Mucosa of descending colon (tissue), 3 donors: ENCODE data around the gene PIP4K2A. TPM values are rescaled to one million over a fixed set of nuclear protein-coding genes. Genes with fewer than 3 reads are reported as not detected.
A peak's percentile ranks its signal among the peaks of the same experiment; 100 is the strongest.

Source experiments
- ATAC-seq: fragments of 200-7000 bp; cut with Tn5 transposase; one replicate; pipeline ENCODE4 v1.9.1; 2020; ENCODE audit warnings: mild to moderate bottlenecking, moderate library complexity
- DNase-seq, 3 donors: peaks; one replicate each; pipeline ENCODE4 v3.0.0-alpha.2; 2020
- H3K36me3 ChIP-seq: fragments of 200-600 bp; one replicate; pipeline ENCODE4 v1.8.0; 2021; ENCODE audit warnings: low read depth, mild to moderate bottlenecking
- H3K4me1 ChIP-seq: fragments of 200-600 bp; one replicate; pipeline ENCODE4 v1.8.0; 2021; ENCODE audit warnings: low read depth, mild to moderate bottlenecking
- H3K4me3 ChIP-seq: fragments of 200-600 bp; one replicate; pipeline ENCODE4 v1.8.0; 2021; ENCODE audit warnings: mild to moderate bottlenecking
- H3K9me3 ChIP-seq: fragments of 200-600 bp; one replicate; pipeline ENCODE4 v1.8.0; 2021; ENCODE audit warnings: mild to moderate bottlenecking
- intact Hi-C, 2 donors: fragments of 100-400 bp; cut with DNase I in 1 of 2; cut with micrococcal nuclease in 1 of 2; formaldehyde crosslinking; loops; one replicate each; pipeline versions ENCODE4 v1.11.0 to v1.11.1; 2022; cut with DNase I, micrococcal nuclease
- total RNA-seq, 3 donors: library from RNA; stranded (reverse); fragmentation: NEBNext Ultra II Directional in 2 of 3; extraction: Animal tissue kit (Norgen Biotek cat#: 25700) in 2 of 3; gene quantifications; one replicate each; pipeline versions ENCODE4 v1.2.1 to v1.2.4, GENCODE V29; 2021 to 2023
- TF ChIP-seq, protein P1 (sequence below): fragments of 200-600 bp; IDR thresholded peaks from one replicate; pipeline ENCODE4 v1.8.0; 2022; ENCODE audit warnings: antibody characterized with exemption, mild to moderate bottlenecking
- donor health status: DM: no; HTN: no; CAD: no; lungs with moderate emphysema.
- donor health status: DM: no; HTN: no; CAD: no.
- donor health status: DM: no; HTN: yes; CAD: no.

PIP4K2A gene
- total RNA-seq, 3 donors from 2014 or later: 17.2 to 29.4 (median 21.2) TPM

DNA sequence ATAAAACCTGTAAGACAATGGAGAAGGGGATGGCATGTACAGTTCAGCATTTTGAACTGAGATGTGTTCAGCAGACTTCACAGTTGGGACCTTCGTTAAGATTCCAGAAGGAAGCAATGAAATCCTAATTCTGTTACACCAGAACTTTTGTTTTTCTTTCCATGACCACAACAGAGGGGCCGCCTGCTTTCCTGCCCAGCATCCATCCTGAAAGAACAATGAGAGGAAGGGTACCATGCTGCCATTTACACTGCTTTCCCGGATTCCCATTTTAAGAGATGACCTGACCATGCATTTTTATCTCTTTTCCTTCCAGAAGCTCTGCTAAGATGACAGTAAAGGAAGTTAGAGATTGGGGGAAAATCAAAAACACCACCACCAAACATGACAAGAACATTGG is 92.7 kb downstream of the PIP4K2A start:
- Histone ChIP-seq H3K36me3 (no peaks in the 10 kb centered on the region), H3K4me3 (no peak overlapping the region), H3K4me1 (peaks cover 6% of the 10 kb centered on the region), H3K9me3 (no peaks in the 10 kb centered on the region)
- intact Hi-C loops: no loop called here
- TF ChIP-seq, protein P1, sequence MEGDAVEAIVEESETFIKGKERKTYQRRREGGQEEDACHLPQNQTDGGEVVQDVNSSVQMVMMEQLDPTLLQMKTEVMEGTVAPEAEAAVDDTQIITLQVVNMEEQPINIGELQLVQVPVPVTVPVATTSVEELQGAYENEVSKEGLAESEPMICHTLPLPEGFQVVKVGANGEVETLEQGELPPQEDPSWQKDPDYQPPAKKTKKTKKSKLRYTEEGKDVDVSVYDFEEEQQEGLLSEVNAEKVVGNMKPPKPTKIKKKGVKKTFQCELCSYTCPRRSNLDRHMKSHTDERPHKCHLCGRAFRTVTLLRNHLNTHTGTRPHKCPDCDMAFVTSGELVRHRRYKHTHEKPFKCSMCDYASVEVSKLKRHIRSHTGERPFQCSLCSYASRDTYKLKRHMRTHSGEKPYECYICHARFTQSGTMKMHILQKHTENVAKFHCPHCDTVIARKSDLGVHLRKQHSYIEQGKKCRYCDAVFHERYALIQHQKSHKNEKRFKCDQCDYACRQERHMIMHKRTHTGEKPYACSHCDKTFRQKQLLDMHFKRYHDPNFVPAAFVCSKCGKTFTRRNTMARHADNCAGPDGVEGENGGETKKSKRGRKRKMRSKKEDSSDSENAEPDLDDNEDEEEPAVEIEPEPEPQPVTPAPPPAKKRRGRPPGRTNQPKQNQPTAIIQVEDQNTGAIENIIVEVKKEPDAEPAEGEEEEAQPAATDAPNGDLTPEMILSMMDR: no peak
- ATAC-seq (no peak), DNase-seq (no peak)

DNA sequence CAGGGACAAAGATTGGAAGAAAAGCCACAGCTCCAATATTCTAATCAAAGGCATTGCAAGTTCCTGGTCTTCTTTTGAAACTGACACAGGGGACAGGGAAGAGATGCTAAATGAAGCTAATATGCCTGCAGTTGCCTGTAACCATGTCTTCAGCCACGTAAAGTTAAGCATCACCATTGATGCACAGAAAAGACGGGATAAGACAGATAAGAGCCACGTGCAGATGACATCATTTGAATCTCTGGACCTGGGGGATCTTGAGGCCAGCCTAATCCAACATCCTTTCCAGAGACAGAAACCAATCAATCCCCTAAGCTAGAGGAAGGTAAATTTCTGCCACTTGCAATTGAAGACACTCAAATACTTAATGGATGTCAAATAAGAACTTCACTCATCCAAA is 93.4 kb downstream of the PIP4K2A start:
- H3K4me3 ChIP-seq: no peak overlapping the region
- TF ChIP-seq, protein P1: no peak
- no peak for DNase-seq
- H3K4me1 ChIP-seq: peaks cover 12% of the 10 kb centered on the region
- ATAC-seq: no peak
- intact Hi-C loops: no loop called here
- no peaks in the 10 kb centered on the region for H3K36me3 ChIP-seq
- H3K9me3 ChIP-seq: no peaks in the 10 kb centered on the region

DNA sequence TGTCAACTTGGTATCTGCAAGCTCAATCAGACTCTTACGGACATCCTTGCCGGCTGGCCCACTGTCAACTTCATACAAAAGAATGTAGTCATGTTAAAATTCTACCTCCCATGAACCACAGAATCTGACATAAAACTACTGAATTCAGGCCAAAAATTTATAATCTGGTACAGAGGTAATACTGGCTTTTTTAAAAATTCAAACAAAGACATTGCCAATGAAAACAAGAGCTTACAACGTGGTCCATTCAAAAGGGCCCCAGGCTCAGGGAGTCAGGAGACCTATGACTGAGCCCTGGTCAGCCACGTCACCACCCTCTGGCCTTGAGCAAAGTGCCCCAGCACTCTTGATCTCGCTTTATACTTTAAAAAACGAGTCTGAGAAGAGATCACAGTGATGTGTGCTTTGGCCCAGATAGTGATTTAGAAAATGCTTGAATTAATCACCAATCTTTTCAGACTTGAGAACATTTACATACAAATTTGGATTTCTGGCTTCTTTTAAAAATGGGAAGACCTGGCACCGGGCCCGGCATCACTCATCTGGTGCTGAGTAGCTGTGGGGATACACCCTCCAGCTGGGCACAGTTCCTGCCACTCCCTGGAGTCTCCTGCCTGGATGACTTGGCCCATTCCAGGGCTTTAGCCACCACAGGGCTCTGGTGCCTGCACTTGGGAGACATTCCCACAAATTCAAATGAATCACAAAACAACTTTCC is 94.1 kb downstream of the PIP4K2A start:
- Histone ChIP-seq H3K9me3 (no peaks in the 10 kb centered on the region), H3K4me3 (no peak overlapping the region), H3K4me1 (peaks cover 13% of the 10 kb centered on the region), H3K36me3 (no peaks in the 10 kb centered on the region)
- TF ChIP-seq, protein P1: no peak
- DNase-seq: peak in 2 of 3 donors; percentile 40 to 68
- peak; percentile 40 for ATAC-seq
- intact Hi-C loops: no loop called here

DNA sequence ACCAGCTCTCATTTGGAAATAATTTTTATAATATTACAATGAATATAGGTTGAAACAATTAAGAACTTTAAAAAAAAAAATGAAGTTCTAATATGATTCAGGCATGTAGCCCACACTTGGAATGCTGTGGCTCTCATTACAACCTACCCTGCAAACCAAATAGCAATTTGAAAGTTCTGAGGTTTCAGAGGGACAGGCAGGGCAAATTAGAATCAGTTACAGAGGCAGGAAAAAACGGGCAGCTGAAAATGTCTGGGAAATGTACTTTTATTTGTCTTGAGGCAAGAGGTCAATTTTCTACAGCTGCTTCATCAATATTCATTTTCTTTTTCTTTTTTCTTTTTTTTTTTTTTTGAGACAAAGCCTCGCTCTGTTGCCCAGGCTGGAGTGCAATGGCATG is 95.3 kb downstream of the PIP4K2A start:
- TF ChIP-seq, protein P1: no peak
- Histone ChIP-seq H3K36me3 (no peaks in the 10 kb centered on the region), H3K4me3 (no peak overlapping the region), H3K4me1 (peaks cover 13% of the 10 kb centered on the region), H3K9me3 (no peaks in the 10 kb centered on the region)
- no peak for ATAC-seq
- no peak for DNase-seq
- intact Hi-C loops: no loop called here

DNA sequence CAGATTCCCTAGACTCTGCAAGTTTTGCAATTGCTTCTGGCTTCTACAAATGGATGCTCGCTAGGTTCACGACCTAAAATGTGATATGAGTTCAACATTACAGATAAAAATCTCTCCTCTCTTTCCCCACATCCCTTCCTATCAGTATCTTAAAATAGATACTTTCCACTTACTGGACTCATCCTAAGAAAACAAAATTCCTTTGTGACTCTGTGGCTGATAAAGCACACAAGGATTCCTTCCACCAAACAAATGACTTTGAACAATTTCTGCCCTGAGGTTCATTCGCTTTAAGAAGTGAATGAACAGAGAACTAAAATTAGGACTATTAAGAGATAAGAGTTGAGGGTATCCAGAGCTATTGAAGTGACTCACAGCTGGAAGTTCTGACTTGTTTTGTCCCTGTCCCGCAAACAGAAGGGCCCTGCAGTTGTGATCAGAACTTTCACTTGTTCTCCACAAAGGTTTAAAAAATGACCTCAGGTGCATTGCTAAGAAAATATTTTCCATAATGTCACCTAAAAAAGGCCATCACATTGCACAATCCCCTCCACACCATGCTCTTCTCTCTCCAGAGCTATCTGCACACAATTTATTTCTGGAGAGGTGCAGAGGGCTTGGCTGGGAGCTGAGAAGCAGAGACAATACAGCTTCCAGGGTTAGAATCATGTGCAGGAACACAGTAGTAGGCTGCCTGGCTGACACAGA is 96.1 kb downstream of the PIP4K2A start:
- intact Hi-C loops: no loop called here
- TF ChIP-seq, protein P1: no peak
- Histone ChIP-seq H3K4me3 (no peak overlapping the region), H3K36me3 (no peaks in the 10 kb centered on the region), H3K4me1 (peaks cover 13% of the 10 kb centered on the region), H3K9me3 (no peaks in the 10 kb centered on the region)
- ATAC-seq: no peak
- DNase-seq: no peak
